HCT116 (cell line): ENCODE data around the gene ATAD5.

Experiments
- CEBPB ChIP-seq: IDR thresholded peaks from 2 replicates; pipeline ENCODE4 v1.6.1; 2012; ENCODE audit warnings: low read depth
- EZH2 ChIP-seq: fragments of 200-600 bp; sonication (generic); IDR thresholded peaks from 2 replicates; pipeline ENCODE4 v1.6.1; 2017; ENCODE audit warnings: antibody characterized with exemption, mixed run types
- JUND ChIP-seq: IDR thresholded peaks from 2 replicates; pipeline ENCODE4 v1.6.1; 2012
- POLR2A ChIP-seq: IDR thresholded peaks from 2 replicates; pipeline ENCODE4 v1.7.0; 2011; ENCODE audit warnings: borderline replicate concordance; ENCODE audit not compliant: insufficient read depth, insufficient read length; ENCODE audit errors: extremely low read depth
- POLR2AphosphoS5 ChIP-seq: IDR thresholded peaks from 2 replicates; pipeline ENCODE4 v1.6.1; 2011; ENCODE audit warnings: mild to moderate bottlenecking, low read depth, low read length, moderate library complexity
- SIN3A ChIP-seq: IDR thresholded peaks from 2 replicates; pipeline ENCODE4 v1.6.1; 2012; ENCODE audit warnings: low read depth
- YY1 ChIP-seq: IDR thresholded peaks from 2 replicates; pipeline ENCODE4 v1.6.1; 2011; ENCODE audit warnings: low read length, low read depth, moderate library complexity, mild to moderate bottlenecking; ENCODE audit not compliant: insufficient replicate concordance; ENCODE audit errors: extremely low read depth
- TF ChIP-seq, protein P1 (sequence below): IDR thresholded peaks from 2 replicates; pipeline ENCODE4 v1.6.1; 2012
- TF ChIP-seq, protein P2 (sequence below), 3 experiments: fragments of 200-600 bp in 1 of 3; sonication (generic) in 1 of 3; IDR thresholded peaks in 2 of 3; conservative IDR thresholded peaks in 1 of 3; 2 replicates each; pipeline ENCODE4 v1.5.1; 2012 to 2017; ENCODE audit warnings: low read depth in 2 of 3, low read length in 2 of 3, antibody characterized with exemption in 1 of 3, borderline replicate concordance in 1 of 3, control low read depth in 1 of 3, mild to moderate bottlenecking in 1 of 3, mixed read lengths in 1 of 3, mixed run types in 1 of 3, moderate library complexity in 1 of 3; ENCODE audit not compliant: insufficient read depth in 1 of 3
- TF ChIP-seq, protein P3 (sequence below): IDR thresholded peaks from 2 replicates; pipeline ENCODE4 v1.6.1; 2012; ENCODE audit warnings: low read depth

DNA sequence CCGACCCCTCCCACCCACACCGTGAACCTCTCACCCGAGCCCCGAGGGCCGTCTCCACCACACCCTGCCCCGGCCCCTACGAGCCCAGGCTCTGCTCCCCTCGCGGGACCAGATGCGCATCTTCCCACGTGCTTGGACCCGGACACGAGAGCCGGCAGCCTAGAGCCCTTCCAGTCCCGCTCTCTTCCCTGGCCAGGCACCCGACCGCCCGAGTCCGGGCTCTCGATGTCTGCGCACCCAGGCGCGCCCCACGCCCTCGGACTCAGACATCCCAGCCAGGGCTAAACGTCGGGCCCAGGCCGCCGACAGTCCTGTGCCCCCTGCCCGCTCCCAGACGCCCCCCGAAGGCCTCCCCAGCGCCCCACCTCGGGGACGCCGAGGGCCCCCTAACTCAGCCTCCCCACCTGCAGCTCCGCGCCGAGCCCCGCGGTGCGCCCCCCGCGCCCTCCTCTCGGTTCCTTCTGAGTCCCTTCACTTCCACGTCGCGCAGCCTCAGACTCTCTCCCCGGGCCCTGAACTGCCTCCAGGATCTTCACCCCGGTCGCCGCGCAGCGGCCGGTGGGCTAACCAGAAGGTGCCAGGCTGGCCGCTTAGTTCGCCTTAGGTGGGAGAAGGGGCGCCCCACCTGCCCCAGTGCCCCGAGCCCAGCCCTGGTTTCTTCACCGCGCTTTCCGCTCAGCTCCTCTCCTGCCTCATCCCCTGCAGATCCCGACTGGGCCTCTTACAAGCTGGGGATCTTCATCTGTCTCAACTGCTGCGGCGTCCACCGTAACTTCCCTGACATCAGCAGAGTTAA lies 90.7 kb downstream of the ATAD5 start:
- TF ChIP-seq, protein P1, sequence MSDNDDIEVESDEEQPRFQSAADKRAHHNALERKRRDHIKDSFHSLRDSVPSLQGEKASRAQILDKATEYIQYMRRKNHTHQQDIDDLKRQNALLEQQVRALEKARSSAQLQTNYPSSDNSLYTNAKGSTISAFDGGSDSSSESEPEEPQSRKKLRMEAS: no peak
- TF ChIP-seq, protein P2, sequence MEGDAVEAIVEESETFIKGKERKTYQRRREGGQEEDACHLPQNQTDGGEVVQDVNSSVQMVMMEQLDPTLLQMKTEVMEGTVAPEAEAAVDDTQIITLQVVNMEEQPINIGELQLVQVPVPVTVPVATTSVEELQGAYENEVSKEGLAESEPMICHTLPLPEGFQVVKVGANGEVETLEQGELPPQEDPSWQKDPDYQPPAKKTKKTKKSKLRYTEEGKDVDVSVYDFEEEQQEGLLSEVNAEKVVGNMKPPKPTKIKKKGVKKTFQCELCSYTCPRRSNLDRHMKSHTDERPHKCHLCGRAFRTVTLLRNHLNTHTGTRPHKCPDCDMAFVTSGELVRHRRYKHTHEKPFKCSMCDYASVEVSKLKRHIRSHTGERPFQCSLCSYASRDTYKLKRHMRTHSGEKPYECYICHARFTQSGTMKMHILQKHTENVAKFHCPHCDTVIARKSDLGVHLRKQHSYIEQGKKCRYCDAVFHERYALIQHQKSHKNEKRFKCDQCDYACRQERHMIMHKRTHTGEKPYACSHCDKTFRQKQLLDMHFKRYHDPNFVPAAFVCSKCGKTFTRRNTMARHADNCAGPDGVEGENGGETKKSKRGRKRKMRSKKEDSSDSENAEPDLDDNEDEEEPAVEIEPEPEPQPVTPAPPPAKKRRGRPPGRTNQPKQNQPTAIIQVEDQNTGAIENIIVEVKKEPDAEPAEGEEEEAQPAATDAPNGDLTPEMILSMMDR (IDR thresholded peaks at IDR 0.05 in 2 of 3, conservative IDR thresholded peaks at IDR 0.05 in 1 of 3; ENCODE audit: borderline replicate concordance in 1 of 3, insufficient read depth in 1 of 3, low read depth in 2 of 3, low read length in 2 of 3): no peak
- TF ChIP-seq EZH2: no peak
- no peak for TF ChIP-seq POLR2AphosphoS5
- TF ChIP-seq CEBPB: no peak
- TF ChIP-seq YY1: no peak
- TF ChIP-seq, protein P3, sequence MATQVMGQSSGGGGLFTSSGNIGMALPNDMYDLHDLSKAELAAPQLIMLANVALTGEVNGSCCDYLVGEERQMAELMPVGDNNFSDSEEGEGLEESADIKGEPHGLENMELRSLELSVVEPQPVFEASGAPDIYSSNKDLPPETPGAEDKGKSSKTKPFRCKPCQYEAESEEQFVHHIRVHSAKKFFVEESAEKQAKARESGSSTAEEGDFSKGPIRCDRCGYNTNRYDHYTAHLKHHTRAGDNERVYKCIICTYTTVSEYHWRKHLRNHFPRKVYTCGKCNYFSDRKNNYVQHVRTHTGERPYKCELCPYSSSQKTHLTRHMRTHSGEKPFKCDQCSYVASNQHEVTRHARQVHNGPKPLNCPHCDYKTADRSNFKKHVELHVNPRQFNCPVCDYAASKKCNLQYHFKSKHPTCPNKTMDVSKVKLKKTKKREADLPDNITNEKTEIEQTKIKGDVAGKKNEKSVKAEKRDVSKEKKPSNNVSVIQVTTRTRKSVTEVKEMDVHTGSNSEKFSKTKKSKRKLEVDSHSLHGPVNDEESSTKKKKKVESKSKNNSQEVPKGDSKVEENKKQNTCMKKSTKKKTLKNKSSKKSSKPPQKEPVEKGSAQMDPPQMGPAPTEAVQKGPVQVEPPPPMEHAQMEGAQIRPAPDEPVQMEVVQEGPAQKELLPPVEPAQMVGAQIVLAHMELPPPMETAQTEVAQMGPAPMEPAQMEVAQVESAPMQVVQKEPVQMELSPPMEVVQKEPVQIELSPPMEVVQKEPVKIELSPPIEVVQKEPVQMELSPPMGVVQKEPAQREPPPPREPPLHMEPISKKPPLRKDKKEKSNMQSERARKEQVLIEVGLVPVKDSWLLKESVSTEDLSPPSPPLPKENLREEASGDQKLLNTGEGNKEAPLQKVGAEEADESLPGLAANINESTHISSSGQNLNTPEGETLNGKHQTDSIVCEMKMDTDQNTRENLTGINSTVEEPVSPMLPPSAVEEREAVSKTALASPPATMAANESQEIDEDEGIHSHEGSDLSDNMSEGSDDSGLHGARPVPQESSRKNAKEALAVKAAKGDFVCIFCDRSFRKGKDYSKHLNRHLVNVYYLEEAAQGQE: no peak
- no peak for TF ChIP-seq SIN3A
- no peak for TF ChIP-seq JUND
- TF ChIP-seq POLR2A: no peak
